Suppressor macrophage treated with lipopolysaccharide for 4 hours (primary cell): Measurements from ENCODE around the gene VWA3B.
A peak's percentile ranks its signal among the peaks of the same experiment; 100 is the strongest.
"Not testable (repeated sequence)": the region's sequence is repeated elsewhere in the genome, so short reads cannot be mapped to it uniquely, and the experiment has no call there.

Experiments used
- DNase-seq: peaks from one replicate; pipeline ENCODE4 v3.0.0-alpha.2; 2020

VWA3B gene

GRCh38 chr2:98140210-98140609, 53.2 kb downstream of the VWA3B start:
- DNase-seq: no peak

GRCh38 chr2:98142106-98142791, 55.3 kb downstream of the VWA3B start:
- DNase-seq: no peak

- no peak for DNase-seq
These were observed 58.1 kb downstream of the VWA3B start for GRCh38 chr2:98145070-98145469.

- DNase-seq: not testable (repeated sequence)
These were observed 60.9 kb downstream of the VWA3B start for GRCh38 chr2:98147900-98148299.

- DNase-seq: no peak
These were observed 61.8 kb downstream of the VWA3B start for GRCh38 chr2:98148595-98149332.

- DNase-seq: peak; percentile 26
These were observed 62.3 kb downstream of the VWA3B start for GRCh38 chr2:98149333-98149697.

GRCh38 chr2:98153481-98153880, 66.5 kb downstream of the VWA3B start:
- DNase-seq: no peak

GRCh38 chr2:98155291-98155690, 68.3 kb downstream of the VWA3B start:
- no peak for DNase-seq

- no peak for DNase-seq
These were observed 68.7 kb downstream of the VWA3B start for GRCh38 chr2:98155716-98156115.

- DNase-seq: no peak
These were observed 69.3 kb downstream of the VWA3B start for GRCh38 chr2:98156304-98156703.

- DNase-seq: no peak
These were observed 70.6 kb downstream of the VWA3B start for GRCh38 chr2:98157557-98157956.

GRCh38 chr2:98158305-98158704, 71.3 kb downstream of the VWA3B start:
- peak; percentile 42 for DNase-seq

- DNase-seq: no peak
These were observed 73.6 kb downstream of the VWA3B start for GRCh38 chr2:98160554-98160953.

GRCh38 chr2:98161186-98161585, 74.2 kb downstream of the VWA3B start:
- no peak for DNase-seq

GRCh38 chr2:98164256-98164655, 77.3 kb downstream of the VWA3B start:
- DNase-seq: no peak

- no peak for DNase-seq
These were observed 78.6 kb downstream of the VWA3B start for GRCh38 chr2:98165516-98166071.

GRCh38 chr2:98167916-98168315, 80.9 kb downstream of the VWA3B start:
- no peak for DNase-seq

- no peak for DNase-seq
These were observed 83.1 kb downstream of the VWA3B start for GRCh38 chr2:98170076-98170475.

- no peak for DNase-seq
These were observed 85.3 kb downstream of the VWA3B start for GRCh38 chr2:98172150-98172765.

GRCh38 chr2:98172951-98173350, 86.0 kb downstream of the VWA3B start:
- DNase-seq: peak; percentile 21

- no peak for DNase-seq
These were observed 88.8 kb downstream of the VWA3B start for GRCh38 chr2:98175811-98176210.

GRCh38 chr2:98177286-98177685, 90.3 kb downstream of the VWA3B start:
- DNase-seq: no peak

- DNase-seq: no peak
These were observed 91.0 kb downstream of the VWA3B start for GRCh38 chr2:98177986-98178385.

- no peak for DNase-seq
These were observed 93.5 kb downstream of the VWA3B start for GRCh38 chr2:98180456-98180855.
